ENCODE measurements around the gene IGSF3. TPM values are rescaled to one million over a fixed set of nuclear protein-coding genes. Genes with fewer than 3 reads are reported as not detected.

The IGSF3 gene
- total RNA-seq, 2 donors from 2014 or later, result 3.3 to 4.9 TPM

GRCh38 chr1:116531917-116532316 is 135.6 kb downstream of the IGSF3 start:
- no peaks in the 10 kb centered on the region for H3K27me3 Mint-ChIP-seq (ENCODE audit: low read depth)
- ATAC-seq (replicated peaks in 1 of 2) (no peak), DNase-seq (no peak)
- peaks cover 6 to 14% of the 10 kb centered on the region in 2 donors for H3K9me3 Mint-ChIP-seq
- H3K4me1 Mint-ChIP-seq (ENCODE audit: low read depth), result peaks cover 17% of the 10 kb centered on the region
- H3K36me3 Mint-ChIP-seq (ENCODE audit: insufficient read depth in 2 of 2), result peaks cover 23 to 35% of the 10 kb centered on the region in 2 donors
- H3K27ac Mint-ChIP-seq, result no peak overlapping the region
- no peak overlapping the region for H3K4me3 Mint-ChIP-seq

- DNase-seq, result no peak
- H3K36me3 Mint-ChIP-seq (ENCODE audit: insufficient read depth in 2 of 2), result peaks cover 24 to 25% of the 10 kb centered on the region in 2 donors
- peaks cover 6 to 10% of the 10 kb centered on the region in 2 donors for H3K9me3 Mint-ChIP-seq
- no peak overlapping the region for H3K4me3 Mint-ChIP-seq
- H3K4me1 Mint-ChIP-seq (ENCODE audit: low read depth), result no peaks in the 10 kb centered on the region
- peak in 1 of 2 donors; percentile 50 for ATAC-seq (replicated peaks in 1 of 2)
- H3K27ac Mint-ChIP-seq, result no peak overlapping the region
- no peaks in the 10 kb centered on the region for H3K27me3 Mint-ChIP-seq (ENCODE audit: low read depth)
Measured at GRCh38 chr1:116529681-116530080, 137.9 kb downstream of the IGSF3 start.

- Mint-ChIP-seq H3K4me3 (no peak overlapping the region), H3K27me3 (ENCODE audit: low read depth) (no peaks in the 10 kb centered on the region), H3K9me3 (peaks cover 6 to 10% of the 10 kb centered on the region in 2 donors), H3K4me1 (ENCODE audit: low read depth) (no peaks in the 10 kb centered on the region), H3K36me3 (ENCODE audit: insufficient read depth in 2 of 2) (peaks cover 24 to 25% of the 10 kb centered on the region in 2 donors), H3K27ac (no peak overlapping the region)
- DNase-seq (no peak), ATAC-seq (replicated peaks in 1 of 2) (no peak)
Measured at GRCh38 chr1:116529199-116529631, 138.3 kb downstream of the IGSF3 start.

- Mint-ChIP-seq H3K36me3 (ENCODE audit: insufficient read depth in 2 of 2) (peaks cover 18 to 19% of the 10 kb centered on the region in 2 donors), H3K4me3 (no peak overlapping the region), H3K9me3 (peaks cover 6 to 10% of the 10 kb centered on the region in 2 donors), H3K27ac (peak overlapping the region; percentile 41), H3K27me3 (ENCODE audit: low read depth) (no peaks in the 10 kb centered on the region), H3K4me1 (ENCODE audit: low read depth) (no peaks in the 10 kb centered on the region)
- DNase-seq (no peak), ATAC-seq (replicated peaks in 1 of 2) (no peak)
Measured at GRCh38 chr1:116528329-116529083, 139.0 kb downstream of the IGSF3 start.

GRCh38 chr1:116525440-116525839 is 142.1 kb downstream of the IGSF3 start:
- no peaks in the 10 kb centered on the region for H3K27me3 Mint-ChIP-seq (ENCODE audit: low read depth)
- H3K27ac Mint-ChIP-seq, result no peak overlapping the region
- no peak overlapping the region for H3K4me3 Mint-ChIP-seq
- peaks cover 15 to 18% of the 10 kb centered on the region in 2 donors for H3K36me3 Mint-ChIP-seq (ENCODE audit: insufficient read depth in 2 of 2)
- DNase-seq (no peak), ATAC-seq (replicated peaks in 1 of 2) (no peak)
- H3K9me3 Mint-ChIP-seq, result peaks cover 6 to 10% of the 10 kb centered on the region in 2 donors
- H3K4me1 Mint-ChIP-seq (ENCODE audit: low read depth), result no peaks in the 10 kb centered on the region

Other genes starting within 250 kb of the IGSF3 start
- gene CD58, start 96.7 kb downstream of the IGSF3 start, total RNA-seq, result 10 to 100 TPM; 15.4 to 32.7 TPM
- 100 to 1,000 TPM; 232 to 298 TPM for gene CD2, start 86.7 kb upstream of the IGSF3 start, total RNA-seq
- 10 to 100 TPM; 14.0 to 14.8 TPM for gene PTGFRN, start 242.2 kb upstream of the IGSF3 start, total RNA-seq

Measured in activated T-cell treated with anti-CD3 and anti-CD28 coated beads, Interleukin-2, amount 50 U/mL, for 72 hours (primary cell).